Cortex of kidney (tissue), 1 donor: ENCODE measurements around the gene SH3BP4.

Source experiments
- DNase-seq: peaks from one replicate; lab custom pipeline; 2025; lab: John Stamatoyannopoulos, UW

SH3BP4 gene

DNA sequence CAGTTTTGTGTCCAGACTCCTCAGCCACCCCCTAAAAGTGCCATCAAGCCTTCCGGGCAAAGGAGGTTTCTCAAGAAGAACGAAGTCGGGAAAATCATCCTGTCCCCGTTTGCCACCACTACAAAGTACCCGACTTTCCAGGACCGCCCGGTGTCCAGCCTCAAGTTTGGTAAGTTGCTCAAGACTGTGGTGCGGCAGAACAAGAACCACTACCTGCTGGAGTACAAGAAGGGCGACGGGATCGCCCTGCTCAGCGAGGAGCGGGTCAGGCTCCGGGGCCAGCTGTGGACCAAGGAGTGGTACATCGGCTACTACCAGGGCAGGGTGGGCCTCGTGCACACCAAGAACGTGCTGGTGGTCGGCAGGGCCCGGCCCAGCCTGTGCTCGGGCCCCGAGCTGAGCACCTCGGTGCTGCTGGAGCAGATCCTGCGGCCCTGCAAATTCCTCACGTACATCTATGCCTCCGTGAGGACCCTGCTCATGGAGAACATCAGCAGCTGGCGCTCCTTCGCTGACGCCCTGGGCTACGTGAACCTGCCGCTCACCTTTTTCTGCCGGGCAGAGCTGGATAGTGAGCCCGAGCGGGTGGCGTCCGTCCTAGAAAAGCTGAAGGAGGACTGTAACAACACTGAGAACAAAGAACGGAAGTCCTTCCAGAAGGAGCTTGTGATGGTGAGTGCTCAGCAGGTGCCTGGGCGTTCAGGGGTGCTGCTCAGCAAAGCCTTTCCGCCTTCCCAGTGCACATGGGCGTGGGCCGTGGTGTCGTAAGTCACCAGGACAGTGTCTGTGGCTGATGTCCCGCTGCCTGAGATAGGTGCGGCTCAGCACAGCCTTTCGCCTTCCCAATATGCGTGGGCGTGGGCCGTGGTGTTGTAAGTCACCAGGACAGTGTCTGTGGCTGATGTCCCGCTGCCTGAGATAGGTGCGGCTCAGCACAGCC is 91.0 kb downstream of the SH3BP4 start:
- no peak for DNase-seq

GRCh38 chr2:235043762-235044500 is 92.1 kb downstream of the SH3BP4 start:
- no peak for DNase-seq

DNA sequence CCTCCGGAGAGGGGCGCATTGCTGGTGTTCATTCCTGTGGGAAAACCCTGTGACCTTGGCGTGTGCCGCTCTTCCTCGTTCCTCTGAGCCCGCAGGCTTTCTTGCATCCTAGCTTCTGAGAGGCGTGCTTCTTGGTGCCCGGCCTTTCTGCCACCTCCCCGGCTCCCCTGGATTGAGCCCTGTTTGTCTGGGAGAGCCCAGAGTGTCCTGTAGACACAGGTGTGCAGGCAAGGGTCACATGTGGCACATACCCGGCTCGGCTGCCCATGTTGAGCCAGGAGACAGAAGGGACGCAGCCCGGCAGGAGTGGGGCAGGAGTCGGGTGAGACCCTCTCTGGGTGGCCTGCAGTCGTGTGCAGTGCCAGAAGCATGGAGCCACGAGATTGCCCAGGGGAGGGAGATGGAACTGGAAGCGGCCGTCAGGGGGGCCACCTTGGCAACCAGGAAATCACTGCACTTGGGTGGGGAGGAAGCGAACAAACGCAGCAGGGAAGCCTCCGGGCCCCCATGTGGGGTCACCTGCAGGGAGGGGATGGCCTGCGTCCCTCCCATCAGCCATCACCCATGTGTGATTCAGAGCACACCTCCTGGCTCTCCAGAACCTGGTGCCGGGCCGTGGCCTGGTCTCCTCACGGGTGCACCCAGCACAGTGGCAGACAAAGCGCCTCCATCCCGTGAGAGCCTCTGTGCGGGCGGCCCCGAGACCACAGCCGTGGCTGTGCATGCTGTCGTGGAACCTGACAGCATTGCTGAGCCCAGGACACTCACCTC is 92.9 kb downstream of the SH3BP4 start:
- DNase-seq = no peak

DNA sequence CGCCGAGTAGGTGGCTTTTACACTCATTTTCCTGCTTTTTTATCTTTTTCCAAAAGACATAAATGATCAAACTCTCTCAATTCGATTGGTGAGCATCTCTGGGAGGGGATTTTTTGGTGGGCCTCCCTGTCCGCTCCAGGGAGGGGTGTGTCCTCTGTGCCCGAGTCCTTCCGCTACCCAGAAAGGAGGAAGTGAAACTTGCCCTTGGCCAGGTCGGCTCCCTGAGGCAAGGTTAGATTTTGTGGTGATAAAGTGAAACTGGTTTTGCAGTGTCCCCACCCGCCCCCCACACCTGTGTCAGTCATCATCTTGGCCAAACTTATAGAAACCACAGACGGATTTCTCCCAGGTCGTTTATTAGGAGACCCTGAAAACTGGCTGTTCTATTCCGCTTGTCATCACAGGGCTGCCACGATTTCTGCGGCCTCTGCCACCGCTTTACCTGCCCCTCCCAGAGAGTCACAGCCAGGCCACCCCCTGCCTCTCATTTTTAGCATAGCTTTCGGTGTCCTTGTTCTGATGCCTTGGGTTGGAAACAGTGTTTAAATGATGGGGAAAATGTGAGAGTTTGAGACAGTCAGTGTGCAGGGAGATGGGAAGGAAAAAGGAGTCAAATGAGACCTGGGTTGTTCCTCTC is 93.6 kb downstream of the SH3BP4 start:
- DNase-seq = no peak

GRCh38 chr2:235045973-235046343 is 94.1 kb downstream of the SH3BP4 start:
- DNase-seq = no peak

DNA sequence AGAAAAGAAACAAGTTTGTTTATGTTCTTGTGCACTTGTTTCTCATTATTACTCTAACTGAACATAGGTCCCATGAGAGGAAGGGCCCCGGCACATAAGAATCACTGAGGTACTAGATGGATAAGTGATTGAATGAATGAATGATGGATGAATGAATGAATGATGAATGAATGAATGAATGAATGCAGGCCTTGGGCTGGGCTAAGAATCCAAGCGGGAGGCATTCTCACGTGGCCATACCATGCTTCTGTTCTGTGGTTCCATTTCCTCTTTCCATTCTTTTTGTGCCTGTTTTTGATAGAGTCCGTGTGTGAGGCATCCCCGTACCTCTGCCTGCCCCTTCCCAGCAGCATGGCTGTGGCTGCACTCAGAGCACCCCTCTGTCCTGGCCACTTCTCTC is 94.8 kb downstream of the SH3BP4 start:
- no peak for DNase-seq

DNA sequence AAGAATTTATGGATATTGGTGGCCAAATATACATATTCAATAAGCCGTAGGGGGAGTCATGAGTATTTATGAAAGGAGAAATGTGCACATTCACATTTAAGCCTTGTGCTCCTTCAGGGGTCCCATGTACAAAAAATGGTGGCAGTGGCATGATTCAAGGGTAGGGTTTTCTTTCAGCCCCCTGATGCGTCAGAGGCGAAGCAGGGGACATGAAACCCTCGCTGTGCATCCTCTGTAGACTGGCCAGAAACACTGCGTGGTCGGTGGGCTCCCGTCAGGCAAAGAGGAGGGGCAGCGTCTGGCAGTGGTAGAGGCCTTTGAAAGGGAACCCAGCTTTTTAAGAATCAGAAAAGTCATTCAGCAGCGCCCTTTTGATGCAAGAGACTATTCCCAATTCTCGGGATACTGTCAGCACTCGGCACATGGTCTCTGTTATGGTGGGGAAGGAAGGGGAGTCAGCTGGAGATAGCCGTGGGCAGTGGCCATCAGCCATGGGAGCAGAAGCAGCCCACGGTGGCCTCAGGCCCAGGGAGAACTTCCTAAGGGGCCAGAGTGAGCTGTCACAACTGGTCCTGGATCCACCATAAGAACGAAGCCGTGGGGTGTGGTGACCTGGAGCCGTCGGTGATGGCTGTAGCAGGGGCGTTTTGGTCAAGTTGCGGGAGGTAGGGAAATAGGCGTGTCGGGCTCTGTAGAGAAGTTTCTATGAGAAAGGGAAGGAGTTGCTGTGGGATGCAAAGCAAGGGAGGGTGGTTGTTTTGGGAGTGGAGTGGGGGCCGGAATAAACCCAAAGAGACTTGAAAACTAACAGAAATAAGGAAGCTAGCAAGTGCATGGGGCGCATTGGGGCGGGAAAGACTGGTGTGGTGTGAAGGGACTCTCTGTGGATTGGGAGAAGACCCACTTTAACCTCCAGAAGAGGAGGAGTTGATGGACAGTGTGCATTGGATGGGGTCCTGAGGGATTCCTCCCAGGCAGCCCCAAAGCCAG is 95.6 kb downstream of the SH3BP4 start:
- DNase-seq = no peak

DNA sequence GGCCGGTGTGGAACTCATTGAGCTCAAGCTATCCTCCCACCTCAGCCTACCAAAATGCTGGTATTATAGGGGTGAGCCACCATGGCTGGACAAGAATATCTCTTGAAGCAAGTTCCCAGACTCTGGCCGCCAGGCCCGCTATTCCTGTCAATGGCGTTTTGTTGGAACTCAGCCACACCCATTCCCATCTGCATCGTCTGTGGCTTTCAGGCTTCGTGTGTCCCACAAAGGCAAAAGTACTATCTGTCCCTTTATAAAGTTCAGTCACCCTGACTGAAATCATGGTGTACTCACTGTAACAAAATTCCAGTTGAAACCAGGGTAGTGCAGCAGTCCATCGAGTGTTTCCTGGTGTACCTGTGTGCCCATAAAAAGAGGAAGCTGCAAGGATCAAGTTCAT is 96.7 kb downstream of the SH3BP4 start:
- no peak for DNase-seq

- DNase-seq = no peak
Observed at GRCh38 chr2:235049069-235049468, 97.3 kb downstream of the SH3BP4 start.

- DNase-seq = no peak
Observed at GRCh38 chr2:235049719-235050118, 97.9 kb downstream of the SH3BP4 start.

GRCh38 chr2:235050980-235051351 is 99.1 kb downstream of the SH3BP4 start:
- DNase-seq = no peak

DNA sequence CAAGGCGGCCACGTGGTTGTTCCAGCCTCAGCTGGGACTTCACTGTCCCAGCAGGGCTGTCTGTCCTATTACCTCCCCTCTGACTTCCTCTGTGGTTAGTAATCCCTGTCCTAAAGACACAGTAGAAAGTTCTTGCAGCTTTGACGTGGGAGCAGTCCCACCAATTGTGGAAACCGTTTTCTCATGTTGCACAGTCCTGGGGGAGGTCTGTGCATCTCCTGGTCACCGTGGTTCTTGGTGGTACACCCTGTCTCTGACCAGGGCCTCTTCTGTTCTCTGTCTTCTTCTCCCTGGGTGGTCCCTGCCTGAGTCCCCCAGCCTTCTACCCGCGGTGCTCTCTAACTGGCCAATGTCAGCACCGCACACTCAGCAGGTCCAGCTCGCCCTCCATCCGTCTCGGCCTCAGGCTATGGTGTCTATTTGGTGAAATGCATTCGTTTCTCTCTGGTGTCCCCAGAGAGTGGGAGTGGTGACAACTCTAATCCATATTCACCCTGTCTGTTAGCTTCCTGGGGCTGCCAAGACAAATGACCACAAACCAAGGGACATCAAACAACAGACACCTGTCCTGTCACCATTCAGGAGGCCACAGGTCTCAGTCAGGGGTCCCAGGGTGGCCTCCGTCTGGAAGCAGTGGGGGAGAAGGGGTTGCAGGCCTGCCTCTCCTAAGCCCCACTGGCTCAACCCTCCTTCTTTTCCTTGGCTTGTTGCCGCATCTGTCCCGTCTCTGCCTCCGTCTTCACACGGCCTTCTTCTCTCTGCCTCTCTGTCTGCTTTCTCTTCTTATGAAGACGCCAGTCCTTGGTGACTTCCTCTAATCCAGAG is 99.8 kb downstream of the SH3BP4 start:
- DNase-seq = no peak

DNA sequence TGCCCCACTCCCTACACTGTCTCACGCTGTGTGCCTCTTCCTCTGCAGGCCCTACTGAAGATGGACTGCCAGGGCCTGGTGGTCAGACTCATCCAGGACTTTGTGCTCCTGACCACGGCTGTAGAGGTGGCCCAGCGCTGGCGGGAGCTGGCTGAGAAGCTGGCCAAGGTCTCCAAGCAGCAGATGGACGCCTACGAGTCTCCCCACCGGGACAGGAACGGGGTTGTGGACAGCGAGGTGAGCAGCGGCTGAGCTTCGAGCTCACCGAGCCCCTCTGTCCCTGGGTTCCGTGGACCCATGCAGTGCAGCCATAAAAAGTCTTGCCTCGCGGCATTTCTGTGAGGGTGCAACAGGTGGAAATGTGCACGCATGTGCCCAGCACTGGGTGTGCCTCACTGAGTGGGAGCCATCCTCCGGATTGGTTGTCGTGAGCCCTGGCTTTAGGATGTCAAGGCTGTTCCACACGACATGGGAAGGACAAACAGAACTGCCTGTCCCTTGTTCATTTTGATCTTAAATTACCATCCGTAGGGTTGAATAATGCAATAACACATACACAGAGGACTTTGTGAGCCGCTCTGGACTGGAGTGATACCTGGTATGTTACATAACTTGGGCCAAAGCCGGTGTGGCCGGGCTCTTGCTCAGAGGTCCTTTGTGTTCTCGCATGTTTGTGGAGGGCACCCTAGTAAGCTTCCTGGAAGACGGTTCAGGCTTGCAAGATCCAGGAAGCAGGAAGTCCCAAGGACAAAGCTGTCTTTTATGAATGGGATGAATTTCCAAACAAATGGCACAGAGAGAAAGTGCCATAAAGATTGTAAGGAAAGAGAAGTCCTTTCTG is 100.9 kb downstream of the SH3BP4 start:
- no peak for DNase-seq

- DNase-seq = no peak
Observed at GRCh38 chr2:235053651-235054050, 101.8 kb downstream of the SH3BP4 start.

- DNase-seq = no peak
Observed at GRCh38 chr2:235054475-235054874, 102.7 kb downstream of the SH3BP4 start.

GRCh38 chr2:235054919-235055318 is 103.1 kb downstream of the SH3BP4 start:
- no peak for DNase-seq

DNA sequence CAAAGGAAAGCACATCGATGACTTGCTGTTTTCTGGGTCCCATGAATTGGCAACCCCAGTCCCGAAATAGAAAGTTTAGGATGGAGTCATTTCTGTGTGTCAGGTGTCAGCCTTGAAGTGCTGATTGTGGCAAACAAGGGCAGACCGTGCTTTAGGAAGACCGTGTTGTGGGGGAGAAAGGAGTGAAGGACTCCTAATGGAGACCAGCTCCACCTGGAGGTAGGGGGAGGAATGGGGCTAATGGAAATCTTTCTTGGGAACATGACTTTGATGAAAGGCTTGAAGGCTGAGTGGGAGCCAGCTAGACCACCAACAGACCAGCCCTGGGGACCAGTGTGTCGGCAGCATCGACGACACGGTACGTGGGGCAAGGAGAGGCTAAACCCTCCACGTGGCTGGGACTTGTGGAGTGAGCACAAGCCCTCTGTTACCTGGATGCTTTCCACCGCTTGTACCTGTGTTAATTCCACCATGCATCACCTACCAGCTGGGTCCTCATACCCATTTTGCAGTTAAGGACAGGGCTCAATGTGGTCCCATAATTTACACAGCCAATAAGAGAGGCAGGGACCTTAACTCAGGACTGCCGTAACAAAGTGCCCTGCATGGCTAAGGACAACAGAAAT is 104.2 kb downstream of the SH3BP4 start:
- no peak for DNase-seq

GRCh38 chr2:235056768-235057167 is 105.0 kb downstream of the SH3BP4 start:
- no peak for DNase-seq
